Measurements from ENCODE around the gene VILL. TPM values are rescaled to one million over a fixed set of nuclear protein-coding genes. Genes with fewer than 3 reads are reported as not detected.
A peak's percentile ranks its signal among the peaks of the same experiment; 100 is the strongest.

The VILL gene
- total and polyA plus RNA-seq, 10 of the 15 experiments (the other 5 are each of a cell fraction or from before 2014, with no cell fraction given), result 0.15 to 5.4 (median 2.1) TPM; not detected in 1

GRCh38 chr3:38004415-38005075 lies 14.0 kb downstream of the VILL start (continued):
- TF ChIP-seq IKZF2 (IDR thresholded peaks at IDR 0.05) (no peak), CHD4 (IDR thresholded peaks at IDR 0.05) (no peak), HDAC2 (IDR thresholded peaks at IDR 0.05) (no peak), SIX5 (IDR thresholded peaks at IDR 0.05; ENCODE audit: low read depth, low read length, severe bottlenecking) (no peak), CTCF (IDR thresholded peaks at IDR 0.05 in 2 of 3, conservative IDR thresholded peaks at IDR 0.05 in 1 of 3; ENCODE audit: control insufficient read depth in 2 of 3, extremely low read depth in 1 of 3, insufficient read depth in 1 of 3, low read depth in 3 of 3, low read length in 3 of 3) (peak; percentile 68 to 76 (median 73)), PAX8 (IDR thresholded peaks at IDR 0.05) (no peak), IKZF1 (conservative IDR thresholded peaks at IDR 0.05) (no peak), WRNIP1 (IDR thresholded peaks at IDR 0.05; ENCODE audit: borderline replicate concordance, low read depth, low read length) (no peak), MXI1 (IDR thresholded peaks at IDR 0.05; ENCODE audit: low read depth, low read length) (no peak), NFYB (IDR thresholded peaks at IDR 0.05; ENCODE audit: insufficient read depth, low read depth, low read length) (no peak), SMAD1 (IDR thresholded peaks at IDR 0.05; ENCODE audit: low read depth, partially characterized antibody) (no peak), POLR2A (IDR thresholded peaks at IDR 0.05; ENCODE audit: low read depth, low read length) (no peak), ATF7 (IDR thresholded peaks at IDR 0.05; ENCODE audit: low read depth) (no peak), STAT3 (IDR thresholded peaks at IDR 0.05; ENCODE audit: low read depth, low read length) (no peak), ZSCAN29 (IDR thresholded peaks at IDR 0.05) (no peak), SMC3 (IDR thresholded peaks at IDR 0.05; ENCODE audit: borderline replicate concordance, low read length) (peak; percentile 63; the same call in 1 of the 2 replicates), ZNF274 (IDR thresholded peaks at IDR 0.05; ENCODE audit: insufficient read depth, insufficient read length) (no peak), PAX5 (IDR thresholded peaks at IDR 0.05; ENCODE audit: borderline replicate concordance, low read depth, low read length) (no peak; the same call in 1 of the 2 replicates), IRF4 (IDR thresholded peaks at IDR 0.05; ENCODE audit: low read depth, low read length) (peak; percentile 22; the same call in 1 of the 2 replicates), YBX1 (IDR thresholded peaks at IDR 0.05) (no peak), NR2F1 (conservative IDR thresholded peaks at IDR 0.05) (no peak), TARDBP (IDR thresholded peaks at IDR 0.05; ENCODE audit: borderline replicate concordance) (no peak), SREBF2 (IDR thresholded peaks at IDR 0.05; ENCODE audit: low read length) (no peak)
- TF ChIP-seq, protein P1, sequence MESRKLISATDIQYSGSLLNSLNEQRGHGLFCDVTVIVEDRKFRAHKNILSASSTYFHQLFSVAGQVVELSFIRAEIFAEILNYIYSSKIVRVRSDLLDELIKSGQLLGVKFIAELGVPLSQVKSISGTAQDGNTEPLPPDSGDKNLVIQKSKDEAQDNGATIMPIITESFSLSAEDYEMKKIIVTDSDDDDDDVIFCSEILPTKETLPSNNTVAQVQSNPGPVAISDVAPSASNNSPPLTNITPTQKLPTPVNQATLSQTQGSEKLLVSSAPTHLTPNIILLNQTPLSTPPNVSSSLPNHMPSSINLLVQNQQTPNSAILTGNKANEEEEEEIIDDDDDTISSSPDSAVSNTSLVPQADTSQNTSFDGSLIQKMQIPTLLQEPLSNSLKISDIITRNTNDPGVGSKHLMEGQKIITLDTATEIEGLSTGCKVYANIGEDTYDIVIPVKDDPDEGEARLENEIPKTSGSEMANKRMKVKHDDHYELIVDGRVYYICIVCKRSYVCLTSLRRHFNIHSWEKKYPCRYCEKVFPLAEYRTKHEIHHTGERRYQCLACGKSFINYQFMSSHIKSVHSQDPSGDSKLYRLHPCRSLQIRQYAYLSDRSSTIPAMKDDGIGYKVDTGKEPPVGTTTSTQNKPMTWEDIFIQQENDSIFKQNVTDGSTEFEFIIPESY (IDR thresholded peaks at IDR 0.05), result no peak
- TF ChIP-seq, protein P2, sequence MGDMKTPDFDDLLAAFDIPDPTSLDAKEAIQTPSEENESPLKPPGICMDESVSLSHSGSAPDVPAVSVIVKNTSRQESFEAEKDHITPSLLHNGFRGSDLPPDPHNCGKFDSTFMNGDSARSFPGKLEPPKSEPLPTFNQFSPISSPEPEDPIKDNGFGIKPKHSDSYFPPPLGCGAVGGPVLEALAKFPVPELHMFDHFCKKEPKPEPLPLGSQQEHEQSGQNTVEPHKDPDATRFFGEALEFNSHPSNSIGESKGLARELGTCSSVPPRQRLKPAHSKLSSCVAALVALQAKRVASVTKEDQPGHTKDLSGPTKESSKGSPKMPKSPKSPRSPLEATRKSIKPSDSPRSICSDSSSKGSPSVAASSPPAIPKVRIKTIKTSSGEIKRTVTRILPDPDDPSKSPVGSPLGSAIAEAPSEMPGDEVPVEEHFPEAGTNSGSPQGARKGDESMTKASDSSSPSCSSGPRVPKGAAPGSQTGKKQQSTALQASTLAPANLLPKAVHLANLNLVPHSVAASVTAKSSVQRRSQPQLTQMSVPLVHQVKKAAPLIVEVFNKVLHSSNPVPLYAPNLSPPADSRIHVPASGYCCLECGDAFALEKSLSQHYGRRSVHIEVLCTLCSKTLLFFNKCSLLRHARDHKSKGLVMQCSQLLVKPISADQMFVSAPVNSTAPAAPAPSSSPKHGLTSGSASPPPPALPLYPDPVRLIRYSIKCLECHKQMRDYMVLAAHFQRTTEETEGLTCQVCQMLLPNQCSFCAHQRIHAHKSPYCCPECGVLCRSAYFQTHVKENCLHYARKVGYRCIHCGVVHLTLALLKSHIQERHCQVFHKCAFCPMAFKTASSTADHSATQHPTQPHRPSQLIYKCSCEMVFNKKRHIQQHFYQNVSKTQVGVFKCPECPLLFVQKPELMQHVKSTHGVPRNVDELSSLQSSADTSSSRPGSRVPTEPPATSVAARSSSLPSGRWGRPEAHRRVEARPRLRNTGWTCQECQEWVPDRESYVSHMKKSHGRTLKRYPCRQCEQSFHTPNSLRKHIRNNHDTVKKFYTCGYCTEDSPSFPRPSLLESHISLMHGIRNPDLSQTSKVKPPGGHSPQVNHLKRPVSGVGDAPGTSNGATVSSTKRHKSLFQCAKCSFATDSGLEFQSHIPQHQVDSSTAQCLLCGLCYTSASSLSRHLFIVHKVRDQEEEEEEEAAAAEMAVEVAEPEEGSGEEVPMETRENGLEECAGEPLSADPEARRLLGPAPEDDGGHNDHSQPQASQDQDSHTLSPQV (IDR thresholded peaks at IDR 0.05), result no peak
